Measurements from ENCODE around the gene OR2V2.
A peak's percentile ranks its signal among the peaks of the same experiment; 100 is the strongest.
"Not testable (repeated sequence)": the region's sequence is repeated elsewhere in the genome, so short reads cannot be mapped to it uniquely, and the experiment has no call there.

The OR2V2 gene

DNA sequence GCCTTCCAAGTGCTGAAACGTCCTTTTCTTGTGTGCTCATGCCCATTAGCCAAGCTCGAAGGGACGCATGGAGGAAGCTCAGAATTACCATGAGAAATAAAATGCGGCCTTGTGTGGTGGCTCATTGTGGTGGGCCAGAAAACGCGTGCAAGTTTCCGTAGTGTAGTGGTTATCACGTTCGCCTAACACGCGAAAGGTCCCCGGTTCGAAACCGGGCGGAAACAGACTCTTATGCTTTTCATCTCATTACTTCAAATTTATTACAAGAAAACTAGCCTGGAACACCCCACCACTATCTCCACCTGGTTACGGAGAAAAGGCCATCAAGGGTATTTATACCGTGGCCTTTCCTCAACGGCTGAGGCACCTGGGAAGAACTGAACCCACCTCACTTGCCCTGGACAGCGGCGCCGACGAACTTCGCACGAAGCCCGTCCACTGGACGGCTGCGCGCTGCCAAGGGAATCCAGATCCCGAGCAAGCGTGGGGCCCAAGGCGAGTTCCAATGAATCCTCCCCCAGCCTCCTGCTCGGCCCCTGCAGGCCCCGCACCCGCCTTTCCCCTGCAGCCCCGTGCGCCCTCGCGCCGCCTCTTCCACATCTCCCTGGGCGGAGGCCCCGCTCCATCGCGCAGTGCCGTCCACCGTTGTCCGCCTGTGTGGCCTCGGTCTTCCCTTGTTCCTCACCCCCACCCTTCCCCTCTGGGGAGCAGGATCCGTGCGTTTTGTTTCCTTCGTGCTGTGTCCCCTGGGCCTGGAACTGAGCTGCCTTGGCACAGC is 22.3 kb downstream of the OR2V2 start:
- DNase-seq (ENCODE audit: low read depth in 2 of 2), result peak in 1 of 2 donors; percentile 59

DNA sequence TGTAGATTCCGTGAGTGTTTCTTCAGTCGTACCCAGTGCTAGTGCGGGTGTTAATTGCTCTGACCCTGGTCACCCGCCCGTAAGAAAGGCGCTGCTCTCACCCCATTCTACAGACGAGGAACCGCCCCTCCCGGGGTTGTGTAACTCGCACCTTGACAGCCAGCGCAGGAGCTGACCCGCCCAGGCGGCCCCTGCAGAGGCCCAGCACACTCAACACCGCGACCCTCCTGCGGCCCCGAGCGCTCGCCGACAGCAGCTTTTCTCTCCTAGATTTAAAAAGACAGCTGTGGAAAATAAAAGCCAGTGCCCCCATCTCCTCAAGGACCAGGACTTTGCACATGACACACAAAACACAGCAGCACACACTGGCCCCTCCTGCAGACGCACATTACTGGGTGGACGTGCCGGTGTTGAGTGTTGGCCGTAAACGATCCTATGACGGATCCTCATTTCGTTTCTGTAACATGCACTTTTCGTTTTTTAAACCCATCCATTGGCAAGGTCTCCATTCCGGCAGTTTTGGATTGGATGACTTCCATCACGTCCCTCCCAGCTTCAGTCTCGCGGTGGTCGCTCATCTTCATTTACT is 22.9 kb downstream of the OR2V2 start:
- no peak for DNase-seq (ENCODE audit: low read depth in 2 of 2)

DNA sequence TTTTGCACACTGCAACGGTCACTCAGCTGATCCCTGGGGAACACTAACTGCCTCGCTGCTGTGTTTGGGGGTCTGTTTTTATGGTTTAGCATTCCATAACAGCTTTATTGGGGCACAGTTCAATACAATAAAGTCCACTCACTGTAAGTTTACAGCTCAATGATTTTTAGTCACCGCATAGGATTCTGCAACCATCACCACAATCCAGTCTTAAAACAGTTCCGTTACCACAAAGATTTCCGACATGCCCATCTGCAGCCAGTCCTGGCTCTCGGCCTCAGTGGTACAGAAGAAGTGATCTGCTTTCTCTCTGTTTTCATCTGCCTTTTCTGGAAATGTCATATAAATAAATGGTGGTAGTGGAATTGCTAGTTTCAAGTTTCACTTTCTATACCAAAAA is 23.6 kb downstream of the OR2V2 start:
- DNase-seq (ENCODE audit: low read depth in 2 of 2), result no peak

DNA sequence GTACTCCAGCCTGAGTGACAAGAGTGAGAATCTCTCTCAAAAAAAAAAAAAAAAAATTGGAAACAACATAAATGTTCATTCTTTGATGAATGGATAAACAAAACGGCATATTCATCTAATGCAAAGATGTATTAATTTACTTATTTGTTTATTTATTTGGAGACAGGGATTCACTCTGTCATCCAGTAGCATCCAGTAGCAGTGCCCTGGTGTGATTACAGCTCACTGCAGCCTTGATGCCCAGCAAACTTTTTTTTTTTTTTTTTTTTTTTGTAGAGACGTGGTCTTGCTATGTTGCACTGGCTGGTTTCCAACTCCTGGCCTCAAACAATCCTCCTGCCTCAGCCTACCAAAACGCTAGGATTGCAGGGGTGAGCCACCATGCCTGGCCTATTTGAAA is 24.4 kb downstream of the OR2V2 start:
- DNase-seq (ENCODE audit: low read depth in 2 of 2), result no peak

DNA sequence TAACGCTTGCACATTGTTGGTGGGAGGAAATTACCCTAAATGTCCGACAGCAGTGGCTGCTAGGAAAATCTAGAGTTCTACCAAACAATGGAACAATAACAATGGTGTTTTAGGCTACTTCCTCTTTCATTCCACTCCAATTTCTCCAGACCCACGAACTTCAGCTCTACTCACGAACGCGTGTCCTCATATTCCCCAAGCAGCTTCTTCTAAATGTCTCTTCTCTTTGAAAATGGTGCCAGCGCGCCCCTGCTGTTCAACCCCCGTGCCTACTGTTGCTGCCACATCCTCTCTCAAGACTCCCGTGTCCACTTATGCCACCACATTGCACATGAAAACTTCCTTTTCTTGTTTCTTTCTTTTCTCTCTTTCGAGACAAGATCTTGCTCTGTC is 25.6 kb downstream of the OR2V2 start:
- DNase-seq (ENCODE audit: low read depth in 2 of 2), result no peak

DNA sequence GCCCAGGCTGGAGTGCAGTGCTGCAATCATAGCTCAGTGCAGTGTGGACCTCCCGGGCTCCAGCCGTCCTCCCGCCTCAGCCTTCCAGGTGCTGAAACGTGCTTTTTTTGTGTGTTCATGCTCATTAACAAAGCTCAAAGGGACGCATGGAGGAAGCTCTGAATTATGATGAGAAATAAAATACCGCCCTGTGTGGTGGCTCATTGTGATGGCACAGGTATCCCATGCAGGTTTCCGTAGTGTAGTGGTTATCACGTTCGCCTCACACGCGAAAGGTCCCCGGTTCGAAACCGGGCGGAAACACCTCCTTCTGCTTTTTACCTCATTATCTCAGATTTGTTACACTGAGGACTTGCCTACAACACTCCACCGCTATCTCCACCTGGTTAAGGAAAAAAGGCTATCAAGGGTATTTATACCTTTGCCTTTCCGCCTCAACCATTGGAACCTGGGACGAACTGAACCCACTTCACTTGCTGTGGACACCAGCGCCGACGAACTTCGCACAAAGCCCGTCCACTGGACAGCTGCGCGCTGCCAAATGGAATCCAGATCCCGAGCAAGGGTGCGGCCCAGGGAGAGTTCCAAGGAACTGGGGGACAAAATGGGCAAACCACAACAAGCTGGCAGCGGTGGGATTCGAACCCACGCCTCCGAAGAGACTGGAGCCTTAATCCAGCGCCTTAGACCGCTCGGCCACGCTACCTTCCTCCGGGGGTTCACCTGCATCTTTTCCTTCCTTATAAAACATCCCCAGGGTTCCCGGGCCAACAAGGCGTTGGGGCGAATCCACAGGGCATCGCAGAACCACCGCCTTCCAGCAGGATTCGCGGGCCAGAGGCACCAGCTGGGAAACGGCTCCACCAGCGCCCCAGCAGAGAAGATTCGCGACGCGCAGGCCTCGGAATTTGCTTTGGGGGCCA is 26.3 kb downstream of the OR2V2 start:
- peak in 1 of 2 donors; percentile 29 for DNase-seq (ENCODE audit: low read depth in 2 of 2)

DNA sequence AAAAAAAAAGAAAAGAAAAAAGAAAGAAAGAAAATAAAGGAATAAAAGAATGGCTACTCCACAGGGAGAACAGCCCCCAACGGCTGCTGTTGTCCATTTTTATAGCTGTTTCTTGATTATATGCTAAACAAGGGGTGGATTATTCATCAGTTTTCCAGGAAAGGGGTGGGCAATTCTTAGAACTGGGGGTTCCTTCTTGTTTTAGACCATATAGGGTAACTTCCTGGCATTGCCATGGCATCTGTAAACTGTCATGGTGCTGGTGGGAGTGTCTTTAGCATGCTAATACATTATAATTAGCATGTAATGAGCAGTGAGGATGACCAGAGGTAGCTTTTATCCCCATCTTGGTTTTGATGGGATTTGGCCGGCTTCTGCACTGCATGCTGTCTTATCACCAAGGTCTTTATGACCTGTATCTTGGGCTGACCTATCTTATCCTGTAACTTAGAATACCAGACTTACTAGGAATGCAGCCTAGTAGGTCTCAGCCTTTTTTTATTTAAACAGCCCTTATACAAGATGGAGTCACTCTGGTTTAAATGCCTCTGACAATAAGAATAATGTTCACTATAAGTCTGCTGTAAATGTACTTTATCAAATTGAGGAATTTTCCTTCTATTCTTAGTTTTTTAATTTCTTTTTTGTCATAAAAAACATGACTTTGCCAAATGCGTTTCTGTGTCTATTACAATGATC is 29.0 kb downstream of the OR2V2 start:
- DNase-seq (ENCODE audit: low read depth in 2 of 2), result no peak

DNA sequence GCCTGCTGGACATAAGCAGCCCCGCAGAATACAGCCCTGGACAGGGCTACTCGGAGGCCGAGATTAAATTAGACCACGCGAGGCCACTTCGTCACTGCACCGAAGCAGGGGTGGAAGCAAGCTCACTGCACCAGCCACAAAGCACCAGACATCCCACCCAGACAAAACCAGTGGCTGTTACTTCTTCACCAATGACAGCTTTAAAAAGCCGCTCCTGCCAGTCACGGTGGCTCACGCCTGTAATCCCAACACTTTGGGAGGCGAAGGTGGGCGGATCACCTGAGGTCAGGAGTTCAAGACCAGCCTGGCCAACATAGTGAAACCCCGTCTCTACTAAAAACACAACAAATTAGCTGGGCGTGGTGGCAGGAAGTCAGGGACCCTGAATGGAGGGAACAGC is 30.2 kb downstream of the OR2V2 start:
- not testable (repeated sequence) for DNase-seq (ENCODE audit: low read depth in 2 of 2)

DNA sequence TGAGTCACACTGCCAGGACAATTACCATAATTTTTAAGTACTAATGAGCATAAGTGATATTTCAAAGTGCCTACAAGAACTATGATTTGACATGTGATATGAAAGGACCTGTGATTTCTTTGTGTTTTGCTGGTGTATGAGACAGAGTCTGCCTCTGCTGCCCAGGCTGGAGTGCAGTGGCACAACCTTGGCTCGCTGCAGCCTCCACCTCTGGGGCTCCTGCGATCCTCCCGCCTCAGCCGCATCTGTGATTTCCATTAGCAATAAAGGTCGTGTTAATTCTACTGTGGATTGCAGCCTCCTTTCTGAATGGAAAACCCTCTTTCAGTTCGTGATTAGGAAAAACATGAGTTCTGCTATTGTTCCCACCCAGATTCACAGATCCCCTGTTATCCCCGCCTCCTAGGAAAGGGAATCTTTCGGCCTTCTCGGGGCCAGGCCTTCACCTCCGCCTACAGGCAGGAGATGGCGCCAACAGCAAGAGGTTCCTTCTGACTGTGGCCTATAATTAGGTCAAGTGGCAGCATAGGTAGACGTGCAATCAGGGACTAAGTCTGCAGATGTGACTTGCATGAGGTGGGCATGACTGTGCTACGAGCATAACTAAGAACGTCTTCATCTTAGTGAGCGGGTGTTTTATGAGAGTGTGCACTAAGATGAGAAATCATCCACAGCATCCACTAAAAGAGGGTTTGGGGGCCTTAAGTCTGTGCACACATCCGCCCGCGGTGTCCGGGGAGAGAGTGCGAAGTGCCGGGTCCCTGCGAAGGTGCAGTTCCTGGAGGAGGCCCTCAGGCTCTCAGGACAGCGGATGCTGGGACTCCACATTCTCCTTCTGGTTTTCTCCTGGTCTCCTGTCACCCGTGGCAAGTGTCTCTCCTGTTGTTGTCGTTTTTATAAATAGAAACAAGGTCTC is 34.5 kb downstream of the OR2V2 start:
- DNase-seq (ENCODE audit: low read depth in 2 of 2), result no peak

DNA sequence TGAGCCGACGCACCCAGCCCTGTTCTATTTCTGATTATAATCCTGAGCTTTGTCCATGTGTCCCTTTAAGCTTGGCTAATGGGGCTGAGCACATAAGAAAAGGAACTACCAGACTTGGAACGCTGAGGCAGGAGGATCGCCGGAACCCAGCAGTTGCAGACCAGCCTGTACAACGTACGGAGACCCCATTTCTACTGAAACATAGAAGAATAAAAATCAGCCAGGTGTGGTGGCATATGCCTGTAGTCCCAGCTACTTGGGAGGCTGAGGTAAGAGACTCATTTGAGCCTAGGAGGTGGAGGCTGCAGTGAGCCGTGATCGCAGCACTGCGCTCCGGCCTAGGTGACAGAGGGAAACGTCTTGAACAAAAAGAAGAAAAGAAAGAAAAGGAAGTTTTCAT is 35.3 kb downstream of the OR2V2 start:
- no peak for DNase-seq (ENCODE audit: low read depth in 2 of 2)

DNA sequence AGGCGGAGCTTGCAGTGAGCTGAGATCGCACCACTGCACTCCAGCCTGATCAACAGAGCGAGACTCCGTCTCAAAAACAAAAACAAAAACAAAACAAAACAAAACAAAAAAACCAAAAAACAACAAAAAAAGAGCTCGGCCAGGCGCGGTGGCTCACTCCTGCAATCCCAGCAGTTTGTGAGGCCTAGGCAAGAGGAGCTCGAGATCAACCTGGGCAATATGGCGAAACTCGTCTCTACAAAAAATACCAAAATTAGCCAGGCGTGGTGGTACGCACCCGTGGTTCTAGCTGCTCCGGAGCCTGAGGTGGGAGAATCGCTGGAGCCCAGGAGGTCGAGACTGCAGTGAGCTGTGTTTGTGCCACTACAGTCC is 37.4 kb downstream of the OR2V2 start:
- no peak for DNase-seq (ENCODE audit: low read depth in 2 of 2)

DNA sequence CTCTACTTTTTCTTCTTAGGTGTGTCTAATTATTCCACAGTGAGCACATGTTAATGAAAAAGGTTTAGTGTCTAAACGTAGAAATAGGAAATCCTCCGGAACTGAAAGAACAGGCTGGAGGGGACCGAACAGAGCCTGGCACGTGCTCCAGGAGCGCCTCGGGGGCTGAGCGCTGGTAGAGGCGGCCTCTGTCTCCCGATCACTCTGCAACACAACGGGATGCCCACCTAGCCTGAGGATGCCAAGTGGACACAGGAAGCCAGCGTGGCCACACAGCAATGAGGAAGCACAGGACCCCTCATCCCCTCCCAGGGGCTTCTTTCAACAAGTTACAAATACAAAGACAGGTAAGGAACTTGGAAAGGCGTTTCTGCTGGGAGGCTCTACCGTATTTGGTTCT is 38.2 kb downstream of the OR2V2 start:
- no peak for DNase-seq (ENCODE audit: low read depth in 2 of 2)

DNA sequence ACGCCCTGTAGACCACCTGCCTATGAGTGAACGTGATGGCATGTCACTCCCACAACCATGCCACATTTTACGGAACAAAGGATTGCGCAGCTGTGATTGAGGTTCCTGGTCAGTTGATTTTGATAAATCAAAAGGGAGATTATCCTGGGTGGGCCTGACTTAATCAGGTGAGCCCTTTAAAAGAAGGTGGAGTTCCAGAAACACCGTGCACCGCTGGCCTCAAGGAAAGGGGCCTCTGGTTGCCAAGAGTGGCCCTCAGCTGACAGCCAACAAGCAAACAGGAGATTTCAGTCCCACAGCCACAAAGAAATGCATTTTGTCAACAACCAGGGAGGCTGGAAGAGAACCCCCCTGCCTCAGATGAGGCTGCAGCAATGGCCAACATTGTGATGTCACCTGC is 38.6 kb downstream of the OR2V2 start:
- no peak for DNase-seq (ENCODE audit: low read depth in 2 of 2)

DNA sequence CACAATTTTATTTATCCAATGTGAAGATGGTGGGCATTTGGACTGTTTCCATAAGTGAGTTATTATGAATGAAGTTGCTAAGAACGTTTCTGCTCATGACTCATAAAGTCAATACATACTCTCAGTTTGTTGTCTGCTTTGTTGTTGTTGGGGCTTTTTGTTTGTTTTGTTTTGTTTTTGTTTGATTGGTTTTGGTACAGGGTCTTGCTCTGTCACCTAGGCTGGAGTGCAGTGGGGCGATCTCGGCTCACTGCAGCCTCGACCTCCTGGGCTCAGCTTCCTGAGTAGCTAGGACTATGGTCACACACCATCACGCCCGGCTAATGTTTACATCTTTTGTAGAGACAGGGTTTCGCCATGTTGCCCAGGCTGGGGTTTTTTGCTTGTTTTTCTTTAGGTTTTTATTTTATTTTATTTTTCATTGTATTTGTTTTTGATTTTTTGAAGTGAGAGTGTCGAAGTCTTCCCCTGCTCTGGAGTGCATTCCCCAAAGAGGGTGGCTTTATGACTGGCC is 39.7 kb downstream of the OR2V2 start:
- no peak for DNase-seq (ENCODE audit: low read depth in 2 of 2)

DNA sequence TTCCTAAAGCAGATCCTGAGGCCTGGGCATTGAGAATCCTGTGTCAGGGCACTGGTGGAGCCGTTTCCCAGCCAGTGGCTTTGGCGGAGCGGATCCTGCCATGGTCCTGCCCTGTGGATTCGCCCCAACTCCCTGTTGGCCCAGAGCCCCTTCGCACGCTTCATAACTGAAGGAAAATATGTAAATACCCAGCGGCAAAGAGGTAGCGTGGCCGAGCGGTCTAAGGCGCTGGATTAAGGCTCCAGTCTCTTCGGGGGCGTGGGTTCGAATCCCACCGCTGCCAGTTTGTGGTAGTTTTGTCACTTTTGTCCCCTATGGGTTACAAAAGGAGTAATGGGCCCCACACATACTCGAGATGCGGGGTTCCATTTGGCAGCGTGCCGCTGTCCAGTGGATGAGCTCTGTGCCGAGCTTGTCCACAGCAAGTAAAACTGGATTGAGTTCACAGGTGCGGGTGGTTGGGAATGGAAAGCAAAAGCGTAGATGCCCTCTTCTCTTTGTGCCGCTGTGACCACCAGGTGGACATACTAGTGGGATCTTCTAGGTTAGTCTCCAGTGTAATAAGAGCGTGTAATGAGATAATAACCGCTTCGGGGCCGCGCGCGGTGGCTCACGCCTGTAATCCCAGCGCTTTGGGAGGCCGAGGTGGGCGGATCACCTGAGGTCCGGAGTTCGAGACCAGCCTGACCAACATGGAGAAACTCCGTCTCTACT is 40.3 kb downstream of the OR2V2 start:
- peak in 1 of 2 donors; percentile 21 for DNase-seq (ENCODE audit: low read depth in 2 of 2)

DNA sequence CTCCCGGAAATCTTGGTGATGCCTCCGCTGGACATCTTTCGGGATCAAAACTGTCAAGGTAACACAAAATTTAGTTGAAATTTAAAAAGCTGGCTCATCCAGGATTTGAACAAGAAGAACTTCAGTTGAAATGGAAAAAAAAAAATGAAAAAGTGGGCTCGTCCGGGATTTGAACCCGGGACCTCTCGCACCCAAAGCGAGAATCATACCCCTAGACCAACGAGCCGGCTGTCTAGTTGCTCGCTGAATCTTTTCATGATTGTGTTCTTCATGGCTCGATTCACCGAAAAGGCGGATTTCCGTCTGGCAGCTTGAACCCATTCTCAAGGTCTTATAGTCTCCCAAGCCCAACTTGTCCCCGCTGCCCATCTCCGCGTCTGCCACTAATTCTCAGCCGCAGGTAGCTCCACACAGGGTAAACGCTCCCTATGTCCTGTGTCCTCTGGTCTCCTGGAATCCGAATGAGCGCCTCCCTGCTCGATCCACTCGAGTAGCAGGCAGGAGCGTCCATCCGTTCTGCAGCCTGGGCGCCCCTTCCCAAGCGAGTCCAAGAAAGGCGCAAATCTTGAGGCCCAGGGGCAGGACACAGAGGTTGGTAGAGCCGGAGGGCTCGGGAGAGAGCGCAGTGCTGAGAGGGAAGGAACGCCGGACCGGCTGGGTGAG is 41.4 kb downstream of the OR2V2 start:
- peak in 1 of 2 donors; percentile 61 for DNase-seq (ENCODE audit: low read depth in 2 of 2)

DNA sequence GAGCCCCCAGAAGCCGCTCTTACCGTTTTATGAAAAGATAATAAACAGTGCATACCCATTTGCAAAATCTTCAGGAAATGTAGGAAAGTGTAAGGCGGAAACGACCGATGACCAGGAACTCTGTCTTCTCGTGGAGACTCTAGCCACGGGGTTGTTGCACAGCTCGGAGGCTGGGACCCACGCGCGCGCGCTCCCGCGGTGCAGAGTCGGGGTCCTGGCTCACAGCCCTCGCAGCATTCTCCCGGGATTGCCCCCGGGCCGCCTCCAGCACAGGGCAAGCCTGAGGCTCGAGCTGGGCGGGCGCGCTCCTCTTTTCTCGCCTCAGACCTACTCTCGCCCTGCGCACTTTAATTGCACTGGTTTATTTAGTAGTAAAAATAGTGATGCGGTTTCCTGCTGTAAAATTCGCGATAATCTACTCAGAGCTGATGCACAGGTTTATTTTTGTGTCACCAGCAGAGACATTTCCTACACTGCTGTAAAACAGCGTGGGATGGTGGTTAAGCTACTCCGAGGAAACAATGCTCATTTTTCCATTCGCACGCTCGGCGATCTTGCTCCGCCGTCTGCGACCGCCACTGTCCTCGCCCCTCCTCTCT is 42.1 kb downstream of the OR2V2 start:
- peak in 1 of 2 donors; percentile 37 for DNase-seq (ENCODE audit: low read depth in 2 of 2)

DNA sequence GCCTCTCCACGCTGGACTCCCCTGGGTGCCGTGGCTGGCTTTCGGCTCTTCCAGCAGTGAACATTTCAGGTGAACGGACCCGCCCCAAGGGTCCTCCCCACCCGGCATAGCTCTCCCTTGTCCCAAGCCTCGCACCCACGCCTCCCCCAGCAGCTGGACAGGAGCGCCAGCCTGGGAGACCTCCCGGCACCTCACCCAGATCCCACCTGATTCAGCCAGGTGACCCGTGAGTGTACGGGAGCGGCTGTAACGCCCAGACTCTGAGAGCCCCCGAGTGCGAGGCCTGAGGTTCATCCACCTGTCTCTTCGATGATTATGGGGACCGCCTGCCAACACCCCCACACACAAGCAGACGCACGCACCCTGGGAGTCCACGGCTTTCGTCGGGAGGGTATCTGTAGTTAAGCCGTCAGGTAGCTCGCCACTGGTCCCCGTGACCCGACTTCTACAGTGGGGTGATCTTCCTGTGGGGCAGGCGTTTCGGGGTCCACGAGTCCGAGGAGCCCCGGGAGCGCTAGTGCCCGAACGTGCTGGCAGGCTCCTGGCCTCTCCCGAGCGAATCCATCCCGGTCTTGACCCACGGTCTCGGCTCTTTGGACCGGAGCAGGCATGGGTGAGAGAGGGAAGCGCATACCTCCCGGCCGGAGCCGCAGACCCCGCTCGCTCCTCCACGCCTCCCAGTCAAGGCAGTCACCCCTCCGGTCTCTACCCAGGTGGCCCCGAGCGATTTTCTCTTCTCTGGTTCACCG is 42.8 kb downstream of the OR2V2 start:
- DNase-seq (ENCODE audit: low read depth in 2 of 2), result no peak

Data from stimulated activated CD8-positive, alpha-beta memory T cell treated with anti-CD3 and anti-CD28 coated beads, Interleukin-2, amount 100 ng/mL, for 1 hour (primary cell).